HL-60 (cell line): ENCODE data around the gene RAP1GAP.
A peak's percentile ranks its signal among the peaks of the same experiment; 100 is the strongest.

Experiments used
- DNase-seq, 2 experiments: peaks; one replicate each; pipeline ENCODE4 v3.0.0-alpha.2; 2010 to 2020; ENCODE audit warnings: low read depth in 1 of 2, low spot score in 1 of 2
- H3K27ac ChIP-seq: fragments of 250-450 bp; sonication (Bioruptor Pico); replicated peaks from 2 replicates; pipeline ENCODE4 v1.5.1; 2020; ENCODE audit warnings: mild to moderate bottlenecking, moderate library complexity
- H3K27me3 ChIP-seq: fragments of 250-450 bp; sonication (Bioruptor Pico); 2 replicates; pipeline ENCODE4 v1.5.1; 2021; ENCODE audit warnings: mild to moderate bottlenecking, moderate library complexity; ENCODE audit not compliant: insufficient read depth, poor library complexity, severe bottlenecking
- H3K4me3 ChIP-seq: replicated peaks from 2 replicates; pipeline ENCODE4 v1.5.1; 2011; ENCODE audit warnings: mild to moderate bottlenecking, control low read depth, low read length; ENCODE audit not compliant: insufficient read depth
- GABPA ChIP-seq: IDR thresholded peaks from 2 replicates; pipeline ENCODE4 v1.6.1; 2012; ENCODE audit warnings: low read depth
- POLR2AphosphoS5 ChIP-seq: IDR thresholded peaks from 2 replicates; pipeline ENCODE4 v1.6.1; 2012; ENCODE audit warnings: low read depth
- REST ChIP-seq: IDR thresholded peaks from 2 replicates; pipeline ENCODE4 v1.6.1; 2012; ENCODE audit warnings: low read depth; ENCODE audit not compliant: insufficient replicate concordance
- SPI1 ChIP-seq: IDR thresholded peaks from 2 replicates; pipeline ENCODE4 v1.6.1; 2012; ENCODE audit warnings: low read depth, mild to moderate bottlenecking, borderline replicate concordance
- TF ChIP-seq, protein P1 (sequence below): IDR thresholded peaks from one replicate; pipeline ENCODE4 v1.5.1; 2011; ENCODE audit warnings: low read length, control low read depth, inconsistent platforms; ENCODE audit not compliant: insufficient read depth

The RAP1GAP gene

DNA sequence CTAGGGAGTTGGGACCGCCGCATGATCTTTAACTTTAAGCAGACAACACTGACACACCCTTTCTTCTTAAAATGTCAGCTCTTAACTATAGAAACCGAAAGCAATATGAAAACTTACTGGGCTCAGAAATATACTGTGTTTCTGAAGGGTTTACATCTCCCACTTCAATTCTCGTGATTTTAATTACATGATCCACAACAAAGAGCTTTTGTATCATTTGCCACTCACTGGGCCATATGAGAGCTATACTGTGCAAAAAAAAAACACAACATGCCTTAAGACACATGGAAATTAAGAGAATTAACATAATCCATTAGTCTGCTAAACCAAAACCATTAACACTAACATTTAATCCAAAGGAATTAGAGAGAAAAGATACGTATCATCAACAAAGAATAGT lies 35.0 kb upstream of the RAP1GAP start:
- no peak overlapping the region for H3K4me3 ChIP-seq
- no peaks in the 10 kb centered on the region for H3K27me3 ChIP-seq
- no peak overlapping the region for H3K27ac ChIP-seq
- TF ChIP-seq, protein P1, sequence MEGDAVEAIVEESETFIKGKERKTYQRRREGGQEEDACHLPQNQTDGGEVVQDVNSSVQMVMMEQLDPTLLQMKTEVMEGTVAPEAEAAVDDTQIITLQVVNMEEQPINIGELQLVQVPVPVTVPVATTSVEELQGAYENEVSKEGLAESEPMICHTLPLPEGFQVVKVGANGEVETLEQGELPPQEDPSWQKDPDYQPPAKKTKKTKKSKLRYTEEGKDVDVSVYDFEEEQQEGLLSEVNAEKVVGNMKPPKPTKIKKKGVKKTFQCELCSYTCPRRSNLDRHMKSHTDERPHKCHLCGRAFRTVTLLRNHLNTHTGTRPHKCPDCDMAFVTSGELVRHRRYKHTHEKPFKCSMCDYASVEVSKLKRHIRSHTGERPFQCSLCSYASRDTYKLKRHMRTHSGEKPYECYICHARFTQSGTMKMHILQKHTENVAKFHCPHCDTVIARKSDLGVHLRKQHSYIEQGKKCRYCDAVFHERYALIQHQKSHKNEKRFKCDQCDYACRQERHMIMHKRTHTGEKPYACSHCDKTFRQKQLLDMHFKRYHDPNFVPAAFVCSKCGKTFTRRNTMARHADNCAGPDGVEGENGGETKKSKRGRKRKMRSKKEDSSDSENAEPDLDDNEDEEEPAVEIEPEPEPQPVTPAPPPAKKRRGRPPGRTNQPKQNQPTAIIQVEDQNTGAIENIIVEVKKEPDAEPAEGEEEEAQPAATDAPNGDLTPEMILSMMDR, result no peak
- TF ChIP-seq SPI1 (no peak), GABPA (no peak)
- DNase-seq, result no peak

- H3K4me3 ChIP-seq, result no peak overlapping the region
- H3K27ac ChIP-seq, result peak overlapping the region; percentile 14; the same call in 1 of the 2 replicates
- TF ChIP-seq, protein P1, result no peak
- TF ChIP-seq GABPA (no peak), SPI1 (no peak), POLR2AphosphoS5 (no peak), REST (no peak)
- no peaks in the 10 kb centered on the region for H3K27me3 ChIP-seq
- peak in 1 of 2 experiments; percentile 30 for DNase-seq
These were observed 34.3 kb upstream of the RAP1GAP start for GRCh38 chr1:21703318-21703963.

DNA sequence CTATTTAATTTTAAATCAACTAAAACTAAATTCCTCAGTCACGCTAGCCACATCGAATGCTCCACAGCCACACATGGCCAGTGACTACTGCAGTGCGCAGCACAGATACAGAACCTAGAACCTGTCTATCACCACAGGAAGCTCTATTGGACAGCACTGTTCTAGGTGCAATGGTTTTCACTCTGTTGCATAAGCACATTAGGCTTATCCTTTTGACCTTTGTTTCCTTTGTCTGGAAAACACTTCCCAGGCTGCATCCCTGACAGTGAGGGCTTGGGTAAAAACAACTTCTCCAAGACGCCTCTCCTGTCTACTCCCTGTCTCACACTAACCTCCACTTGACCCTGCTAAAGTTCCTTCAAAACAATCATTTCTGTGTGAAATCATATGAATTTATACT lies 33.6 kb upstream of the RAP1GAP start:
- H3K27me3 ChIP-seq, result no peaks in the 10 kb centered on the region

More for the DNA sequence above, 33.6 kb upstream of the RAP1GAP start:
- DNase-seq, result no peak
- no peak overlapping the region for H3K27ac ChIP-seq
- no peak overlapping the region for H3K4me3 ChIP-seq
- TF ChIP-seq, protein P1, result no peak
- no peak for TF ChIP-seq REST
- TF ChIP-seq SPI1, result no peak
- no peak for TF ChIP-seq GABPA
- no peak for TF ChIP-seq POLR2AphosphoS5
